ENCODE results near the gene RNLS. TPM values are rescaled to one million over a fixed set of nuclear protein-coding genes. Genes with fewer than 3 reads are reported as not detected.

RNLS gene
- total and polyA plus RNA-seq, 2 of the 4 experiments (the other 2 are of a cell fraction), result 4.5 to 7.0 TPM

- Histone ChIP-seq H4K5ac (ENCODE audit: low read depth, low read length) (no peak overlapping the region), H3K27ac (ENCODE audit: insufficient read depth, low read length) (no peak overlapping the region), H3K9me3 (ENCODE audit: control insufficient read depth, insufficient read depth, low read length) (no peaks in the 10 kb centered on the region), H4K20me1 (ENCODE audit: insufficient read depth, low read length) (no peaks in the 10 kb centered on the region), H3K36me3 (ENCODE audit: control insufficient read depth, insufficient read depth, low read length) (no peaks in the 10 kb centered on the region), H3K4ac (ENCODE audit: low read depth, low read length) (no peak overlapping the region), H3K4me1 (ENCODE audit: control insufficient read depth, insufficient read depth, low read length) (peaks cover 13% of the 10 kb centered on the region), H2AK9ac (replicated peaks; ENCODE audit: low read depth, low read length, poor library complexity) (no peak overlapping the region), H3K9me1 (ENCODE audit: insufficient read depth, low read length) (no peaks in the 10 kb centered on the region), H3K4me3 (ENCODE audit: insufficient read depth, low read depth, low read length) (no peak overlapping the region), H3K79me1 (ENCODE audit: low read depth in 1 of 2, low read length in 2 of 2) (no peaks in the 10 kb centered on the region; a peak in 1 of 4 replicates), H4K8ac (ENCODE audit: low read depth in 2 of 2, low read length in 2 of 2) (no peak overlapping the region), H3K56ac (ENCODE audit: extremely low read depth, insufficient read depth, low read length) (no peak overlapping the region), H4K91ac (ENCODE audit: insufficient read depth, low read depth, low read length) (no peak overlapping the region), H3K23ac (ENCODE audit: low read depth, low read length) (no peak overlapping the region), H2AK5ac (ENCODE audit: low read depth, low read length) (no peak overlapping the region), H2BK20ac (ENCODE audit: low read depth, low read length) (no peak overlapping the region), H2BK15ac (ENCODE audit: low read depth, low read length) (no peak overlapping the region), H3K9ac (ENCODE audit: low read depth, low read length) (no peak overlapping the region), H3K27me3 (ENCODE audit: control insufficient read depth, insufficient read depth, low read length) (no peaks in the 10 kb centered on the region), H2BK5ac (ENCODE audit: low read depth, low read length, poor library complexity, severe bottlenecking) (no peak overlapping the region), H2BK120ac (ENCODE audit: low read depth, low read length) (no peak overlapping the region), H3K14ac (replicated peaks; ENCODE audit: low read depth, low read length) (no peak overlapping the region), H3K18ac (ENCODE audit: low read depth, low read length) (no peak overlapping the region), H2AFZ (replicated peaks; ENCODE audit: low read length, poor library complexity) (no peak overlapping the region), H3K4me2 (ENCODE audit: low read depth, low read length) (no peak overlapping the region)
- no peak for DNase-seq
- ChIA-PET CTCF (no interaction called here), POLR2A (ENCODE audit: unreplicated experiment) (no interaction called here)
- ATAC-seq (ENCODE audit: low read depth), result no peak
- BruUV-seq (replicated peaks), result no TSS peak
- in situ Hi-C loops (cut with MboI; ENCODE audit: low sequenced_read_pairs), result no loop called here
- TF ChIP-seq CEBPB (IDR thresholded peaks at IDR 0.05; ENCODE audit: low read depth, low read length) (no peak), SMC3 (IDR thresholded peaks at IDR 0.05; ENCODE audit: low read depth, low read length) (no peak), RCOR1 (IDR thresholded peaks at IDR 0.05; ENCODE audit: insufficient replicate concordance, low read length) (no peak), CTCF (conservative IDR thresholded peaks at IDR 0.05; ENCODE audit: low read depth, low read length) (no peak), RFX5 (IDR thresholded peaks at IDR 0.05; ENCODE audit: low read depth, low read length) (no peak), USF2 (IDR thresholded peaks at IDR 0.05; ENCODE audit: low read depth, low read length) (no peak), MXI1 (IDR thresholded peaks at IDR 0.05; ENCODE audit: borderline replicate concordance, low read depth, low read length) (no peak), NFE2L2 (IDR thresholded peaks at IDR 0.05; ENCODE audit: low read depth, low read length) (no peak), ELK1 (IDR thresholded peaks at IDR 0.05; ENCODE audit: borderline replicate concordance, low read depth, low read length) (no peak), MAZ (IDR thresholded peaks at IDR 0.05; ENCODE audit: borderline replicate concordance, low read depth, low read length) (no peak), RAD21 (IDR thresholded peaks at IDR 0.05; ENCODE audit: low read length) (no peak)
- intact Hi-C loops (cut with micrococcal nuclease), result no loop called here
- WGBS, 2 experiments (ENCODE audit: extremely low coverage in 2 of 2, insufficient read length in 1 of 2), result no CpG with 5 or more reads among the region's 1 CpG
- dilution Hi-C loops (cut with HindIII; ENCODE audit: low sequenced_read_pairs, unreplicated experiment), result no loop called here
These were observed 297.1 kb downstream of the RNLS start for GRCh38 chr10:88286030-88286429.

All from IMR-90 (cell line).